PC-3 (cell line): ENCODE measurements around the gene TCEA3.

Experiments used
- CTCF ChIP-seq: fragments of 300-600 bp; sonication (generic); conservative IDR thresholded peaks from 2 replicates; pipeline ENCODE4 v1.5.1; 2017; ENCODE audit warnings: antibody characterized with exemption, low read depth, mild to moderate bottlenecking, low read length
- EZH2 ChIP-seq: fragments of 300-600 bp; sonication (generic); IDR thresholded peaks from one replicate; pipeline ENCODE4 v1.6.1; 2017; ENCODE audit warnings: antibody characterized with exemption, mild to moderate bottlenecking, low read length; ENCODE audit not compliant: unreplicated experiment
- EZH2phosphoT487 ChIP-seq: fragments of 300-600 bp; sonication (generic); IDR thresholded peaks from 2 replicates; pipeline ENCODE4 v1.6.1; 2018; ENCODE audit warnings: mild to moderate bottlenecking, antibody characterized with exemption, low read length, borderline replicate concordance

- no peak for TF ChIP-seq EZH2
- TF ChIP-seq CTCF: no peak
- no peak for TF ChIP-seq EZH2phosphoT487
Measured at GRCh38 chr1:23408797-23409290, 15.7 kb downstream of the TCEA3 start.
